ENCODE results near the gene ZBTB47. TPM values are rescaled to one million over a fixed set of nuclear protein-coding genes. Genes with fewer than 3 reads are reported as not detected.
A peak's percentile ranks its signal among the peaks of the same experiment; 100 is the strongest.

Gene ZBTB47
- total and polyA plus RNA-seq, 3 experiments from 2014 or later = 0.48 to 0.60 TPM; not detected in 1

DNA sequence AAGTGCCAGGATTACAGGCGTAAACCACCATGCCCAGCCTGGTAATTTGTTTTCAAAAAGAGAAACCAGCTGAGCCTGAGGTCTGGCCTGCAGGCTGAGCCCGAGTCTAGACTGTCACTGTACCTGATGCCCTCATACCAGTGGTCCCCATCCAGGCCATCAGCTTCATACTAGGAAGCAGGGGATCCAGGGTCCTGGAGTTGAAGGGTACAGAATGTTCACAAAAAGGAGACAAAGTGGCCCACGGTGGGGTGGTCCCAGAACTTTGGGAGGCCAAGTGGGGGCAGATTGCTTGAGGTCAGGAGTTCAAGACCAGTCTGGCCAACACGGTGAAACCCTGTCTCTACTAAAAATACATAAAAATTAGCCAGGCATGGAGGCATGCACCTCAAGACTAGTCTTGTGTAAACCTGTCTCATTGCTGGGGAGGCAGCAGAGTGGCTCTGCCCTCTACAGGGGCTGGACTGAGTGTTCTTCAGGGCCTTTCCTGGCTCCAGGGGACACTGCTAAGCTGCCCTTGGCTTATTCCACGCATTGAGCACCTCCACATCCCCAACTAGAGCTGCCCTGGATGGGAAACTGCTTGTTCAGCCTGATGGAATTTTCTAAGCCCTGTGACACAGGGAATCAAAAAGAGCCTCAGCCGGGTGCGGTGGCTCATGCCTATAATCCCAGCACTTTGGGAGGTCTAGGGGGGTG, 57.0 kb downstream of the ZBTB47 start:
- H3K27me3 Mint-ChIP-seq = peaks cover 9% of the 10 kb centered on the region in 2 donors
- no peak overlapping the region for H3K27ac ChIP-seq (ENCODE audit: low read depth, low read length)
- no peaks in the 10 kb centered on the region for H3K4me1 ChIP-seq (ENCODE audit: insufficient read depth, low read length)
- H3K4me3 ChIP-seq (ENCODE audit: low read length) = no peak overlapping the region
- no peaks in the 10 kb centered on the region for H3K36me3 Mint-ChIP-seq
- H3K36me3 ChIP-seq (ENCODE audit: insufficient read depth, low read length) = no peaks in the 10 kb centered on the region
- no peak overlapping the region for H3K4me3 Mint-ChIP-seq
- ChIA-PET CTCF (no interaction called here), POLR2A (no interaction called here)
- no peaks in the 10 kb centered on the region for H3K4me1 Mint-ChIP-seq
- no peaks in the 10 kb centered on the region for H3K9me3 ChIP-seq (ENCODE audit: low read length)
- no peaks in the 10 kb centered on the region for H3K27me3 ChIP-seq (ENCODE audit: insufficient read depth, low read length, poor library complexity, severe bottlenecking)
- DNase-seq = no peak
- no peak overlapping the region for H3K27ac Mint-ChIP-seq
- H3K9me3 Mint-ChIP-seq = no peaks in the 10 kb centered on the region

DNA sequence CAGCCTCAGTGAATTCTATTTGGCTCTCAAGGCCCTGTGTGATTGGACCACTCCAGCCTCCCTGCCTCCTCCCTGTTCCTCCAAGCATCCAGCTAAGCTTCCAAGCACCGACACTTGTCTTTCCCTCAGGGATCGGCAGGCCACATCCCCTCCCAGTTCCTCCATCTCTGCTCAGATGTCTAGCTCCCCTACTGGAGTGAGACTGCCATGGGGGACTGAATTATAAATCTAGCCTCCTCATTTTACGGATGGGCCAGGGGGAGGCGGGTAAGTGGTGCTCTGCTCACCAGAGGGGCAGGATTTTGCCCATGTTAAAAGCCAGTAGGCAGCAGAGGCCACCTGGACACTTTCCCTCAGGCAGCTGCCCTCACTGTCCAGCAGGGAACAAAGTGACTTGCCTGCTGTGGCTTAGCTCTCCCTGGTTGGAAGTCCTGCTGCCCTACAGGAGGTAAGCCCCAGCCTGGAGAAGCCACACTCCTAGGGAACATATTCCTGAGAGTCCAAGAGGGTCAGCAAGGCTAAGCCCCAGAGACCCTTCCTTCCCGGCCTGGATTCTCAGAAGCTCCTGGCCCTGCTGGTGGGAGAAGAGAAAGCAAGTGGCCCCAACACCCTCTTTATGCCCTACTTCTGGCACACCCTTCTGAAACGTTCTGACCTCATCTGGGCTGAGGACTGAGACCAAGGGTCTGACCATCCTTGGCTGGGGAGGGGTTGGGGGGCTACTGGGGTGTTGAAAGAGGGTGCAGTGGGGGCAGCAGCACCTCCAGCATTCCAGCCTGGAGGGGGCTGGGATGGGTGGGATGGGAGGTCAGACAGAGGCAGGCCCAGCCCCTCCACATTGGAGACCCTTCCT, 58.2 kb downstream of the ZBTB47 start:
- POLR2A ChIA-PET = no interaction called here
- peaks cover 9 to 11% of the 10 kb centered on the region in 2 donors for H3K27me3 Mint-ChIP-seq
- Histone ChIP-seq H3K27ac (ENCODE audit: low read depth, low read length) (no peak overlapping the region), H3K27me3 (ENCODE audit: insufficient read depth, low read length, poor library complexity, severe bottlenecking) (no peaks in the 10 kb centered on the region), H3K9me3 (ENCODE audit: low read length) (no peaks in the 10 kb centered on the region), H3K4me3 (ENCODE audit: low read length) (no peak overlapping the region), H3K36me3 (ENCODE audit: insufficient read depth, low read length) (no peaks in the 10 kb centered on the region), H3K4me1 (ENCODE audit: insufficient read depth, low read length) (no peaks in the 10 kb centered on the region)
- no peak for DNase-seq
- H3K9me3 Mint-ChIP-seq = no peaks in the 10 kb centered on the region
- H3K27ac Mint-ChIP-seq = no peak overlapping the region
- CTCF ChIA-PET = no interaction called here
- H3K4me3 Mint-ChIP-seq = peak overlapping the region in 1 of 7 donors; percentile 32
- no peaks in the 10 kb centered on the region for H3K4me1 Mint-ChIP-seq
- no peaks in the 10 kb centered on the region for H3K36me3 Mint-ChIP-seq

DNA sequence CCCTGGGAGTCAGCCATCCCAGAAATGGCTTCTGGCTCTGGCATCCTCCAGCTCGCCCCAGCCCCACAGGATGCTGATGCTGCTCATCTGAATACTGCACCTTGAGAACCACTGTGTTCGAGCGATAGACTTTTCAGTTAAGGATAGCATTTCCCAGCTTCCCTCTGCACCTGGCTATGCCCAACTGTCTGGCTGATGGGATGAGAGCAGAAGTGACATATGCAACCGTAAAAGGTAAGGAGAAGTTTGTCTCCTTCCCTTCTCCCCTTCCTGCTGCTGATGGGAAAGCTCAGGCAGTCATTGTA, 58.8 kb downstream of the ZBTB47 start:
- no peaks in the 10 kb centered on the region for H3K4me1 Mint-ChIP-seq
- CTCF ChIA-PET = no interaction called here
- H3K36me3 Mint-ChIP-seq = no peaks in the 10 kb centered on the region
- Histone ChIP-seq H3K4me1 (ENCODE audit: insufficient read depth, low read length) (no peaks in the 10 kb centered on the region), H3K9me3 (ENCODE audit: low read length) (no peaks in the 10 kb centered on the region), H3K27ac (ENCODE audit: low read depth, low read length) (no peak overlapping the region), H3K4me3 (ENCODE audit: low read length) (no peak overlapping the region), H3K27me3 (ENCODE audit: insufficient read depth, low read length, poor library complexity, severe bottlenecking) (no peaks in the 10 kb centered on the region), H3K36me3 (ENCODE audit: insufficient read depth, low read length) (no peaks in the 10 kb centered on the region)
- peaks cover 9 to 11% of the 10 kb centered on the region in 2 donors for H3K27me3 Mint-ChIP-seq
- no peak overlapping the region for H3K4me3 Mint-ChIP-seq
- H3K27ac Mint-ChIP-seq = no peak overlapping the region
- H3K9me3 Mint-ChIP-seq = no peaks in the 10 kb centered on the region
- POLR2A ChIA-PET = no interaction called here
- no peak for DNase-seq

DNA sequence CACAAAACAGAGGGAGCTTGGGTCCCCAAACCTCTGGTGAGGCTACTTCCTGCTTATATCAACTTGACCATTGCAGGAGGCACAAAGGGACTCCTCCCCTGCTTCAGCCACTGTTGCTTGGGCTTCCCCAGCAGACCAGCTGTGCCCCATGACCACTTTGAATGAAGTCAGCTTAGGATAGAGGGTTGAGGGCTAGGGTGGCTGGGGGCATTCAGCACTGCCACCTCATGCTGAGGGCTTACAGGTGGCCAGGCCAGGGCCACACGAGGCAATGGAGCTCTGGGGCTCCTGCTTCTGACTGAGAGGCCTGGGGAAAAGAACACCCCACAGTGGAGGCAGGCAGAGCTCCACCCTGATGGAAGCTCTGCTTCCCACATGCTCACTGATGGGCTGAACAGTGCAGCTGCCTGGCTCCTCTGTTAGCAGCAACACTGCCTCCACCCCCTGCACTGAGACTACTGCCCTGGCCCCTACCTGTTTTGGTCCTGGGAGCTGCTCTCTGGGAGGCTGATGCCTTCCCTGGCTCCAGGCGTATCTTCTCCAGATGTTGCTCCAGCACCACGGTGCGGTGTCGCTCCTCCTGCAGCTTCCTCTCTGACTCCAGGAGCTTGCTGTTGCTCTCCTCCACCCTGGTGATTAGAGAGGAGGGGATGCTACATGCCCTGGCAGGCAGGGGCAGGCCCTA, 59.3 kb downstream of the ZBTB47 start:
- ChIA-PET POLR2A (no interaction called here), CTCF (no interaction called here)
- Histone ChIP-seq H3K27me3 (ENCODE audit: insufficient read depth, low read length, poor library complexity, severe bottlenecking) (no peaks in the 10 kb centered on the region), H3K4me1 (ENCODE audit: insufficient read depth, low read length) (no peaks in the 10 kb centered on the region), H3K4me3 (ENCODE audit: low read length) (no peak overlapping the region), H3K9me3 (ENCODE audit: low read length) (no peaks in the 10 kb centered on the region), H3K36me3 (ENCODE audit: insufficient read depth, low read length) (no peaks in the 10 kb centered on the region), H3K27ac (ENCODE audit: low read depth, low read length) (no peak overlapping the region)
- no peaks in the 10 kb centered on the region for H3K4me1 Mint-ChIP-seq
- no peaks in the 10 kb centered on the region for H3K36me3 Mint-ChIP-seq
- H3K27ac Mint-ChIP-seq = no peak overlapping the region
- no peak for DNase-seq
- no peak overlapping the region for H3K4me3 Mint-ChIP-seq
- no peaks in the 10 kb centered on the region for H3K9me3 Mint-ChIP-seq
- H3K27me3 Mint-ChIP-seq = peaks cover 6 to 11% of the 10 kb centered on the region in 2 donors

DNA sequence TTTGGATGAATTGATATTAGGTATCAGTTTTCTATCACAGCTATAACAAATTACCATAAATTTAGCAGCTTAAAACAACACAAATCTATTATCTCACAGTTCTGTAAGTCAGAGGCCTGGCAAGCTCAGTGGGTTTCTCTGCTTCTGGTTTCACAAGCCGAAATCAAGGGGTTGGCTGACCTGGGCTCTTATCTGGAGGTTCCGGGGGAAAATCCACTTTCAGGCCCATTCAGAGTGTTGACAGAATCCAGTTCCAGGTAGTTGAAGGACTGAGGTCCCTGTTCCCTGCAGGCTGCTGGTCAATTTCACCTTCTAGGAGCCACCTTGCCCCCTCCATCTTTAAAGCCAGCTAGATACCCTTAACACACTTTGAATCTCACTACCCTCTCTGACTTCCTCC, 60.2 kb downstream of the ZBTB47 start:
- H3K27ac Mint-ChIP-seq = no peak overlapping the region
- Histone ChIP-seq H3K27me3 (ENCODE audit: insufficient read depth, low read length, poor library complexity, severe bottlenecking) (no peaks in the 10 kb centered on the region), H3K9me3 (ENCODE audit: low read length) (no peaks in the 10 kb centered on the region), H3K4me3 (ENCODE audit: low read length) (no peak overlapping the region), H3K36me3 (ENCODE audit: insufficient read depth, low read length) (no peaks in the 10 kb centered on the region), H3K27ac (ENCODE audit: low read depth, low read length) (no peak overlapping the region), H3K4me1 (ENCODE audit: insufficient read depth, low read length) (no peaks in the 10 kb centered on the region)
- H3K36me3 Mint-ChIP-seq = no peaks in the 10 kb centered on the region
- peaks cover 6 to 11% of the 10 kb centered on the region in 2 donors for H3K27me3 Mint-ChIP-seq
- no peak for DNase-seq
- ChIA-PET POLR2A (no interaction called here), CTCF (no interaction called here)
- H3K4me3 Mint-ChIP-seq = no peak overlapping the region
- no peaks in the 10 kb centered on the region for H3K4me1 Mint-ChIP-seq
- no peaks in the 10 kb centered on the region for H3K9me3 Mint-ChIP-seq

DNA sequence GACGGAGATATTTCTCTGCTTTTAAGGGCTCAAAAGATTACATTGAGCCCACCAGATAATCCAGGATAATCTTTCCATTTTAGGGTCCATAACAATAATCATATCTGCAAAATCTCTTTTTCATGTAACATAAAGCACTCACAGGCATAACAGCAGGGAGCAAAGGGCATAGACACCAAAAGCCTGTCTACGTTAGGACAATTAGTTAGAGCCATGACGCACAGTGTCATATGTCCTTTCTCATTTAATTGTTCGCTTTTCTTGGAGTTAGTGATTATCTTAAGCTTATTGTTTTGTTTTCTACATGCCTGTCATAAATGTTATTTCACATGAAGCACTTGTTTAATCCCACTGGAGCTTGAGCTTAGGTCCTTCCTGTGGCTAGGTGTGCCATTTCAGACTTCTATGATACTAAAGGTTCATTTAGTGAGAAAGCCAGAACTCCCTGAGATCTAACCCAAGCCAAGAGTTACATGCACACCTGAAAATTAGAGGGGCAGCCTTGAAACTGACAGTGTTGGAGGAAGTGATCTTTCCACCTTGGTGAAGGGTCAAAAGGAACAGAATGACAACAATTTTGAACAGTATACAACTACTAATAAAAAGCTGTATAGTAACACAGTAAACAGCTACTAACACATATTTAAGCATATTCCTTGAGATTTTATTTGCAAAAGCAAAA, 60.8 kb downstream of the ZBTB47 start:
- Histone ChIP-seq H3K36me3 (ENCODE audit: insufficient read depth, low read length) (no peaks in the 10 kb centered on the region), H3K27me3 (ENCODE audit: insufficient read depth, low read length, poor library complexity, severe bottlenecking) (no peaks in the 10 kb centered on the region), H3K4me3 (ENCODE audit: low read length) (no peak overlapping the region), H3K9me3 (ENCODE audit: low read length) (no peaks in the 10 kb centered on the region), H3K27ac (ENCODE audit: low read depth, low read length) (no peak overlapping the region), H3K4me1 (ENCODE audit: insufficient read depth, low read length) (no peaks in the 10 kb centered on the region)
- DNase-seq = no peak
- ChIA-PET POLR2A (no interaction called here), CTCF (no interaction called here)
- Mint-ChIP-seq H3K4me3 (no peak overlapping the region), H3K36me3 (no peaks in the 10 kb centered on the region), H3K27ac (no peak overlapping the region), H3K9me3 (no peaks in the 10 kb centered on the region), H3K4me1 (no peaks in the 10 kb centered on the region), H3K27me3 (peaks cover 6 to 8% of the 10 kb centered on the region in 2 donors)

Measured in CD8-positive, alpha-beta memory T cell (primary cell).